IPS-18c (cell line): ENCODE data around the gene ARL9.
A peak's percentile ranks its signal among the peaks of the same experiment; 100 is the strongest.
"Not testable (repeated sequence)": the region's sequence is repeated elsewhere in the genome, so short reads cannot be mapped to it uniquely, and the experiment has no call there.

Experiments used
- H3K4me3 ChIP-seq: 2 replicates; pipeline ENCODE4 v1.7.0; 2013; ENCODE audit warnings: low read depth, mild to moderate bottlenecking, low read length, moderate library complexity; ENCODE audit not compliant: insufficient read depth
- H3K9me3 ChIP-seq: one replicate; pipeline ENCODE4 v1.6.1; 2013; ENCODE audit warnings: mild to moderate bottlenecking, low read length, moderate library complexity; ENCODE audit not compliant: control insufficient read depth, insufficient read depth

The ARL9 gene, protein sequence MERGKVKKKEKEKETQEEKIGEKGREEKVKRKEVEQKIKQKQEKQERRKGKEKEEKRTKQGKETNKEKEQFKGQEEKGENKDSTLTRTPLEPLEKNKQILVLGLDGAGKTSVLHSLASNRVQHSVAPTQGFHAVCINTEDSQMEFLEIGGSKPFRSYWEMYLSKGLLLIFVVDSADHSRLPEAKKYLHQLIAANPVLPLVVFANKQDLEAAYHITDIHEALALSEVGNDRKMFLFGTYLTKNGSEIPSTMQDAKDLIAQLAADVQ

GRCh38 chr4:56505269-56506130 lies at the start of gene ARL9:
Gene ARL9, plus strand, starts transcription at chr4:56505791. Its CDS starts 72 bp downstream, at chr4:56505863.
- H3K4me3 ChIP-seq = peak within 1 kb of the TSS; percentile 57

DNA sequence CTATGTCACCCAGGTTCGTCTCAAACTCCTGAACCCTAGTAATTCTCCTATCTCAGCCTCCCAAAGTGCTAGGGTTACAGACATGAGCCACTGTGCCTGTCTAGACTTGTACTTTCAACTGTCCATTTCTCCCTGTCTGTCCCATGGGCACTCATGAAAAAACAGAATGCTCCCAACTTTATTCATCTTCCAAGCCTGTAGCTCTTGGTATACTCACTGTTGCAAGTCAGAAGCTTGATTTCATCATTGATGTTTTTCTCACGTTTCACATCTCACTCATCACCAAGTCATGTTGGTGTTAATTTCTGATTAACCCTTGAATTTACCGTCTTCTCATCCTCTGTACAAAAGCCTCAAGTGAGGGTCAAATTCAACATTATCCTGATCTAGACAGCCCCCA lies 45.5 kb upstream of the ARL9 start:
- no peaks in the 10 kb centered on the region for H3K9me3 ChIP-seq
- no peak overlapping the region for H3K4me3 ChIP-seq

More at GRCh38 chr4:56505269-56506130, at the start of gene ARL9:
- H3K9me3 ChIP-seq = no peaks in the 10 kb centered on the region

DNA sequence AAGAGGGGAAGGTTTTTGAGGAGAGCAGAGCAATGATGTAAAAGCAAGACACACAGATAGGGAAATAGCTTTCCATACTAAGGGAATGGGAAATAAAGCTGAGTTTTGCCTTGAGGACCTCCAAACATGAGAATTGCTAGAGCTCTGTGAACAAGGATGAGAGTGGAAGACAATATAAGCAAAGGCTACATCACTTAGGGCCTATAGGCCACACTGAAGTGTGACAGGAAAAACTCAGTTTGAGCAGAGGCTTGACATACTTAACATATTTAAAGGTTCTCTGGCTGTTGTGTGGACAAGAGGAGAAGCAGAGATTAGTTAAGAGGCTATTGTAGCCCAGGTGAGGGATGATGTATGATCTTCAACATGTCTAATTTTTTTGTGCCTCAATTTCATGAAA lies 43.4 kb upstream of the ARL9 start:
- Histone ChIP-seq H3K4me3 (no peak overlapping the region), H3K9me3 (no peaks in the 10 kb centered on the region)

GRCh38 chr4:56463711-56464110 lies 41.9 kb upstream of the ARL9 start:
- Histone ChIP-seq H3K4me3 (no peak overlapping the region), H3K9me3 (no peaks in the 10 kb centered on the region)

- no peaks in the 10 kb centered on the region for H3K9me3 ChIP-seq
- no peak overlapping the region for H3K4me3 ChIP-seq
Measured at GRCh38 chr4:56464581-56464980, 41.0 kb upstream of the ARL9 start.

- Histone ChIP-seq H3K9me3 (no peaks in the 10 kb centered on the region), H3K4me3 (peak overlapping the region; percentile 21; the same call in 1 of the 2 replicates)
Measured at GRCh38 chr4:56465599-56466295, 39.8 kb upstream of the ARL9 start.

GRCh38 chr4:56466296-56466761 lies 39.3 kb upstream of the ARL9 start:
- peak overlapping the region; percentile 93 for H3K4me3 ChIP-seq
- H3K9me3 ChIP-seq = not testable (repeated sequence)

DNA sequence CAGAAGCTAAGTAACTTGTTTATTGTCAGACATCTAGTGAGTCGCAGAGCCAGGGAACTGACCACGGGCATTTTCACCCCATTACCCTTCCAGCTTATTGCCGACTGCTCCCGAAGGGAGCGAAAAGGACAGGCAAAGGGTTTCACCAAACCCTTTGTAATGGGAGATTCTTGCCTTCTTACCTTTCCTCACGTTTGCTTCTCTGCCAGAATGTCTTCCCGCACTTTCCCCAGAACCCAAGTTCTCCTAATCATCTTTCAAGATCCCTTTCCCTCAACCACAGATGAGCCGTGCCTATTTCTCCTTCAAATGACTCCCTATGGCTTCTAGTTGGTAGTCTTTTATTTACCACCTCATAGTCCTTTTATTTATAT lies 38.7 kb upstream of the ARL9 start:
- no peaks in the 10 kb centered on the region for H3K9me3 ChIP-seq
- H3K4me3 ChIP-seq = peak overlapping the region; percentile 93

DNA sequence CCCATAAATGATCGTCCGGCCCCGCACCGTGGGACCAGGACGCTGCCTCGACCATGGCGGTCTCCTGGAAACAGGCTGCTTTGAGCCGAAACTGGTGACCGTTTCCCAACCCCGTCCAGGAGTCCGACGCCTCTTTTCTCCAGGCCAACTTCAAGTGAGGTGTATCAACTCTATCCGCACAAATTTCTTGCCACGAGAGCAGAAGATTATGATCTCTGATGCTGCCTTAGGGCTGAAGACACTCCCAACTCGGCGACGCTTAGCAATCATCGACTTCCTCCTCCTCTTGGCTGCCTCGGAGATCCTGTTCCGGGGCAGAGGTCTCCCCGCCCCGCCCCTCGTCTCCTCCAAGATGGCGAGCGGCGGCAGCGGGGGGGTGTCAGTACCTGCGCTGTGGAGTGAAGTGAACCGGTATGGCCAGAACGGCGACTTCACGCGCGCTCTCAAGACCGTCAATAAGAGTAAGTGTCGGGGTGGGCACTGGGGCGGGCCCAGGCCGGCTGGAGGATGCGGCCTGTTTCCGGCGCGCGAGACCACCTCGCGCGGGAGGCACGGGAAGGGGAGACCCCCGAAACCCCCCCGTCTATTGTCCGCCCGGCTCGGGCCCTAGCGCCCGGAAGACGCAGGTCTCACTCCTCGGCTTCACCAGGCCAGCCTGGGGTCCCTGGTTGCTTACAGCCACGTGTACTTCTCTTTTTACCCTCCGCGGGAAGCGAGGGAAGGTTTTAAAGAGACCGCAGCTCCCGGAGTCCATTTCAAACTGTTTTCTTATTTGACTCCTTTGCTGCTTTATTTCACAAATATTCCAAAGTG lies 38.1 kb upstream of the ARL9 start, which contains the start of gene SRP72:
Gene SRP72 (plus strand): TSS at position 334 of the 813 bp plus-strand sequence. CDS start 19 bp downstream, at position 353.
- Histone ChIP-seq H3K9me3 (no peaks in the 10 kb centered on the region), H3K4me3 (peak within 1 kb of the TSS; percentile 93)

DNA sequence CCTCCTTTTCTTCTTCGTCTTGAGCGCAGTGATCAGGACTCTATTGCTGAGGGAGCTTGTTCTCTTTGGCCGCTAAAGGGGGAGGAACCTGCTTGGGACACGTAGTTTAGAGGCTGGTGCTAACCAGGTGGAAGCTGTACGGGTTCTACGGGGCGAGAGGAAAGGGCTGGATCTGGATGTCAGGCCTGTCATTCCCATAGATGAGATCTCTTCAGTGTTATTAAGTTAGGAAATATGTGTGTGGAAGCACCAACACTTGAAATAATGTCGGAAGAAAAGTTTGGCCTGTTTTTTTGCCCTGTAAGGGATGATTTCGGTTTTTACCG lies 37.5 kb upstream of the ARL9 start:
- peak overlapping the region; percentile 93 for H3K4me3 ChIP-seq
- no peaks in the 10 kb centered on the region for H3K9me3 ChIP-seq

GRCh38 chr4:56469489-56470210 lies 35.9 kb upstream of the ARL9 start:
- no peaks in the 10 kb centered on the region for H3K9me3 ChIP-seq
- H3K4me3 ChIP-seq = no peak overlapping the region

GRCh38 chr4:56475917-56476316 lies 29.7 kb upstream of the ARL9 start:
- H3K4me3 ChIP-seq = no peak overlapping the region
- H3K9me3 ChIP-seq = no peaks in the 10 kb centered on the region

DNA sequence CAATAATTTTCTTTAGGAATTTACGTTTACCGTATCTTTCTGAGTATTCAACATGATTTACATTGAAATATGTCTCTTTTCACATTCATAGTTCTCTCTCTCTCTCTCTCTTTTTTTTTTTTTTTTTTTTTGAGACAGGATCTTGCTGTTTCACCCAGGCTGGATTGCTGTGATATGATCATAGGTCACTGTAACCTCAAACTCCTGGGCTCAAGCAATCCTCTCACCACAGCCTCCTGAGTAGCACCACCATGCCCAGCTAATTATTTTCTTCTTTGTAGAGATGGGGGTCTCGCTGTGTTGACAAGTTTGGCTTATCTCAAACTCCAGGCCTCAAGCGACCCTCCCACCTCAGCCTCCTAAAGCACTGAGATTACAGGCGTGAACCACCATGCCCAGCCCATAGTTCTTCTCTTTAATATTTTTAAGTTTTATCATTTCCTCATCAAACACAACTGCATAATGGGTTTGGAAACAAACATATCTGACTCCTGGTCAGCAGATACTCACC lies 28.3 kb upstream of the ARL9 start:
- H3K4me3 ChIP-seq = no peak overlapping the region

GRCh38 chr4:56480691-56481090 lies 24.9 kb upstream of the ARL9 start:
- no peak overlapping the region for H3K4me3 ChIP-seq
- H3K9me3 ChIP-seq = no peaks in the 10 kb centered on the region

More for the DNA sequence above, 28.3 kb upstream of the ARL9 start:
- no peaks in the 10 kb centered on the region for H3K9me3 ChIP-seq

DNA sequence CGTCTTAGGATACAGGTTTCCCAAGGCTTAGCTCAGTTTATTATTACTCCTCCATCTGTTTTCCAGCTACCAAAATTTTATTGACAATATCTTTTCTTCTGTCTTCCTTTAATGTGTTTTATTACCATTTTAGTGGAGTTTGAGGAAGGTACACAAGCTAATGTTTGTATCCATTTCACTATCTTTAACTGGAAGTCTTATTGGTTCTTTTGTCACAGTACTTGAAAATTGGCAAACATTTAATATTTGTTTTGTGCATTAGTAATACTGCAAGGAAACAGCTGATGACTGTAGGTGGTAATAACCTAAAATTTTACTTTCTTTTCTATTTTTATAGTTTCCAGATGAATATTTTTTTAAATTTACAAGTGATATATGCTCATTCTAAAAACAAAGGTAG lies 9.3 kb upstream of the ARL9 start:
- no peaks in the 10 kb centered on the region for H3K9me3 ChIP-seq
- H3K4me3 ChIP-seq = no peak overlapping the region

DNA sequence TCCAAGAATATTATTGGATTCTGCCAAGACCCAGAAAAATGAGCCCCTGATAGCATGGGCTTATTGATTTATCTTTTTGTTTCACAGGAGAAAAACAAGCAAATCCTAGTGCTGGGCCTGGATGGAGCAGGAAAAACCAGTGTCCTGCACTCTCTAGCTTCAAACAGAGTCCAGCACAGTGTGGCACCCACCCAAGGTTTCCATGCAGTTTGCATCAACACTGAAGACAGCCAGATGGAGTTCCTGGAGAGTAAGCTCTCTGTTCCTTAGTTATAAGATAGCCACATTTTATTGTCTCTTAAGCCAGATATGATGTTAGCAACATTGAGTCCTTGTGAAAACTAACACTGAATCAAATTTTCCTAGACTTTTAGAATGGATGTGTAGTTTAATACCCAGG lies 5.5 kb downstream of the ARL9 start:
- H3K9me3 ChIP-seq = no peaks in the 10 kb centered on the region
- H3K4me3 ChIP-seq = no peak overlapping the region
